Thyroid gland (tissue), 4 donors: ENCODE results near the gene HMMR. TPM values are rescaled to one million over a fixed set of nuclear protein-coding genes. Genes with fewer than 3 reads are reported as not detected.

ENCODE experiments used
- DNase-seq, 2 donors: peaks; one replicate each; pipeline ENCODE4 v3.0.0-alpha.2; 2019
- H3K27ac ChIP-seq, 3 donors: fragments of 200-600 bp; sonication (generic); 1 replicate in 2 of 3; 2 replicates in 1 of 3; pipeline ENCODE4 v1.5.1; 2016 to 2019; ENCODE audit warnings: mild to moderate bottlenecking in 1 of 3, moderate library complexity in 1 of 3
- H3K27me3 ChIP-seq: fragments of 200-600 bp; sonication (generic); one replicate; pipeline ENCODE4 v1.5.1; 2019
- H3K36me3 ChIP-seq, 2 donors: fragments of 200-600 bp; sonication (generic); one replicate each; pipeline ENCODE4 v1.5.1; 2016 to 2019
- H3K4me1 ChIP-seq, 2 donors: fragments of 200-600 bp; sonication (generic); one replicate each; pipeline ENCODE4 v1.5.1; 2017 to 2019
- H3K4me3 ChIP-seq, 3 donors: fragments of 200-600 bp; sonication (generic); replicated peaks in 1 of 3; 1 replicate in 2 of 3; 2 replicates in 1 of 3; pipeline ENCODE4 v1.5.1; 2016; ENCODE audit warnings: mild to moderate bottlenecking in 1 of 3
- H3K9me3 ChIP-seq: fragments of 200-600 bp; sonication (generic); one replicate; pipeline ENCODE4 v1.5.1; 2017
- CTCF ChIP-seq, 6 experiments: fragments of 200-600 bp in 3 of 6; fragments of 450-650 bp in 3 of 6; sonication (generic) in 3 of 6; IDR thresholded peaks; one replicate each; pipeline ENCODE4 v1.5.1; 2016 to 2019; ENCODE audit warnings: antibody characterized with exemption in 6 of 6, mild to moderate bottlenecking in 2 of 6, inconsistent platforms in 1 of 6, moderate library complexity in 1 of 6
- POLR2A ChIP-seq, 2 donors: fragments of 450-650 bp; IDR thresholded peaks; one replicate each; pipeline ENCODE4 v1.6.1; 2017; ENCODE audit warnings: antibody characterized with exemption in 2 of 2, mild to moderate bottlenecking in 2 of 2, moderate library complexity in 1 of 2
- WGBS, 2 donors: methylation state at CpG; one replicate each; pipeline ENCODE4 v1.1.5; 2017; 5-methylcytosine and 5-hydroxymethylcytosine counted together
- intact Hi-C: fragments of 100-400 bp; cut with DNase I; formaldehyde crosslinking; loops from one replicate; pipeline ENCODE4 v1.15.1; 2023
- total RNA-seq, 4 donors: library from RNA; depleted of rRNA; stranded (reverse); fragments of >200 nt; gene quantifications; one replicate each; pipeline ENCODE4 v1.2.3, GENCODE V29; 2016

The HMMR gene
- total RNA-seq, 4 donors from 2014 or later = 0.56 to 1.8 (median 0.68) TPM

GRCh38 chr5:163433271-163433670 is 27.2 kb upstream of the HMMR start:
- Histone ChIP-seq H3K27me3 (no peaks in the 10 kb centered on the region), H3K36me3 (no peaks in the 10 kb centered on the region), H3K9me3 (no peaks in the 10 kb centered on the region), H3K4me1 (peaks cover 2 to 4% of the 10 kb centered on the region in 2 donors), H3K27ac (no peak overlapping the region), H3K4me3 (no peak overlapping the region)
- 63 to 68% methylated on average over 5 of the region's 5 CpGs for WGBS, 2 donors
- TF ChIP-seq CTCF (IDR thresholded peaks at IDR 0.05) = no peak
- TF ChIP-seq POLR2A (IDR thresholded peaks at IDR 0.05) = no peak
- intact Hi-C loops = no loop called here
- DNase-seq = no peak

- no peaks in the 10 kb centered on the region for H3K9me3 ChIP-seq
- no peak for DNase-seq
- no peaks in the 10 kb centered on the region for H3K36me3 ChIP-seq
- TF ChIP-seq POLR2A (IDR thresholded peaks at IDR 0.05) (no peak), CTCF (IDR thresholded peaks at IDR 0.05) (no peak)
- intact Hi-C loops = no loop called here
- H3K4me3 ChIP-seq = no peak overlapping the region
- WGBS, 2 donors = 50 to 67% methylated on average over 3 of the region's 3 CpGs
- H3K27me3 ChIP-seq = no peaks in the 10 kb centered on the region
- H3K4me1 ChIP-seq = peaks cover 13 to 14% of the 10 kb centered on the region in 2 donors
- H3K27ac ChIP-seq = no peak overlapping the region
Measured at GRCh38 chr5:163434401-163434866, 26.0 kb upstream of the HMMR start.

- Histone ChIP-seq H3K27ac (peak overlapping the region in 1 of 3 donors; percentile 85), H3K4me1 (peaks cover 18 to 25% of the 10 kb centered on the region in 2 donors), H3K4me3 (no peak overlapping the region), H3K9me3 (no peaks in the 10 kb centered on the region), H3K36me3 (no peaks in the 10 kb centered on the region), H3K27me3 (no peaks in the 10 kb centered on the region)
- intact Hi-C loops = no loop called here
- 78 to 91% methylated on average over 4 of the region's 4 CpGs for WGBS, 2 donors
- no peak for TF ChIP-seq CTCF (IDR thresholded peaks at IDR 0.05)
- no peak for TF ChIP-seq POLR2A (IDR thresholded peaks at IDR 0.05)
- no peak for DNase-seq
Measured at GRCh38 chr5:163436515-163436914, 23.9 kb upstream of the HMMR start.

- TF ChIP-seq POLR2A (IDR thresholded peaks at IDR 0.05) (no peak), CTCF (IDR thresholded peaks at IDR 0.05) (no peak)
- Histone ChIP-seq H3K4me1 (peaks cover 18 to 25% of the 10 kb centered on the region in 2 donors), H3K9me3 (no peaks in the 10 kb centered on the region), H3K36me3 (peaks cover 1% of the 10 kb centered on the region in 2 donors), H3K27me3 (no peaks in the 10 kb centered on the region), H3K27ac (peak overlapping the region; percentile 33 to 88 (median 85)), H3K4me3 (peak overlapping the region in 2 of 3 donors; percentile 0 to 83)
- intact Hi-C loops = no loop called here
- 3 to 7% methylated on average over 6 of the region's 6 CpGs for WGBS, 2 donors
- DNase-seq = no peak
Measured at GRCh38 chr5:163437011-163437308, 23.5 kb upstream of the HMMR start.

GRCh38 chr5:163437309-163438182 is 22.9 kb upstream of the HMMR start, which contains the start of gene CCNG1:
Gene CCNG1 (plus strand): TSS chr5:163437595. CDS start chr5:163439257, 1,662 bp downstream.
- intact Hi-C loops = no loop called here

More at GRCh38 chr5:163437309-163438182, 22.9 kb upstream of the HMMR start, which contains the start of gene CCNG1:
- Histone ChIP-seq H3K27ac (peak within 1 kb of the TSS; percentile 65 to 88 (median 85)), H3K27me3 (no peaks in the 10 kb centered on the region), H3K4me3 (peak within 1 kb of the TSS; percentile 49 to 99 (median 83)), H3K4me1 (peaks cover 18 to 25% of the 10 kb centered on the region in 2 donors), H3K9me3 (no peaks in the 10 kb centered on the region), H3K36me3 (peaks cover 6 to 7% of the 10 kb centered on the region in 2 donors)
- peak in 1 of 2 donors; percentile 89 for TF ChIP-seq POLR2A (IDR thresholded peaks at IDR 0.05)
- peak in 2 of 6 experiments; percentile 10 to 33 for TF ChIP-seq CTCF (IDR thresholded peaks at IDR 0.05)
- 0 to 5% methylated on average over 28 to 45 of the region's 51 CpGs for WGBS, 2 donors
- DNase-seq = peak; percentile 95 to 96
